HS-27A (cell line): ENCODE data around the gene PSMB10.
"Not testable (repeated sequence)": the region's sequence is repeated elsewhere in the genome, so short reads cannot be mapped to it uniquely, and the experiment has no call there.

Experiments used
- DNase-seq: peaks from one replicate; pipeline ENCODE4 v3.0.0-alpha.2; 2012; ENCODE audit warnings: low read depth, missing footprints

The PSMB10 gene

DNA sequence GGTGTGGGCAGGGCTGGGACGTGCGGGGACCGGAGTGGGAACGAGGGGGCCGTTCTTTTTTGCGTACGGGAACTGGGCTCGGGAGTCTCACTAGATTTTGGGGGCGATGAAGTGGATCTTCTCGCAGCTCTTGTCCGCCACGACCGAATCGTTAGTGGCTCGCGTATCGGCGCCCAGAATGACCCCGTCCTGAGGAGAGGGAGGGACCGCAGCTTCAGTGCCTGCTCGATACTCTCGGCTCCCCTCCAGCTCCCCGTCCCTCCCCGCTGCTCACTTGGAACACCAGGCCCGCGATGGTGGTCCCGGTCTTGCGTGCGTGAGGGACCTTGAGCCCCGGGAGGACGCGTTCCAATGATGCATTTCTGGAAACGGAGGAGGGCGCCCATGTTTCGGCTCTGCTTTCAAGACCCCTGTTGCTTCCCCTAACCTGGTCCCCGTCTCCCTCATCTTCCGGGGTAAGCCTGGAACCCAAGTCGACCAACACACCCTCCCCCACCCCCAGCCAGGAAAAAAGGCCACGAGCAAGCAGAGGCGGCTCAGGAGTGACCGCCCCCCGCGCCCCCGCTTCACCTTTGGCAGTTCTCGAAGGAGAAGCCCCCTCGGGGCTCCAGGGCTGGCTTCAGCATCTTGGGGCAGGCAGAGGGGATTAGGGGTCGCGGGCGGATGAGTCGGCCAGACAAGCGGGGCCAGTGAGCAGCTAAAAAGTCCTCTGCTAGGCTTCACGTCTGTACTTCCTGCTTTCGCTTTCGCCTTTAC, at the start of gene PSMB10:
TSS of gene PSMB10 (minus strand) at position 727 of the 756 bp plus-strand sequence. CDS start at position 626, 101 bp downstream.
- DNase-seq, result no peak

DNA sequence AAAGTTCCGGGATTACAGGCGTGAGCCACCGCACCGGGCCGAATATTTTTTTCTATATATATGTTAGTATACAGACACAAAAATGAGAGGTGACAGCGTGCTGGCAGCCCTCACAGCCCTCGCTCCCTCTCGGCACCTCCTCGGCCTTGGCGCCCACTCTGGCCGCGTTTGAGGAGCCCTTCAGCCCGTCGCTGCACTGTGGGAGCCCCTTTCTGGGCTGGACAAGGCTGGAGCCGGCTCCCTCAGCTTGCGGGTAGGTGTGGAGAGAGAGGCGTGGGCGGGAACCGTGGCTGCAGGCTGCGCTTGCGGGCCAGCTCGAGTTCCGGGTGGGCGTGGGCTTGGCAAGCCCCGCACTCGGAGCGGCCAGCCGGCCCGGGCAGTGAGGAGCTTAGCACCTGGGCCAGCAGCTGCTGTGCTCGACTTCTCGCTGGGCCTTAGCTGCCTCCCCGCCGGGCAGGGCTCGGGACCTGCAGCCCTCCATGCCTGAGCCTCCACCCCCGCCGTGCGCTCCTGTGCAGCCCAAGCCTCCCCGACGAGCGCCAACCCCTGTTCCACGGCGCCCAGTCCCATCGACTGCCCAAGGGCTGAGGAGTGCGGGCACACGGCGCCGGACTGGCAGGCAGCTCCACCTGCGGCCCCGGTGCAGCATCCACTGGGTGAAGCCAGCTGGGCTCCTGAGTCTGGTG, 45.5 kb upstream of the PSMB10 start:
- no peak for DNase-seq

DNA sequence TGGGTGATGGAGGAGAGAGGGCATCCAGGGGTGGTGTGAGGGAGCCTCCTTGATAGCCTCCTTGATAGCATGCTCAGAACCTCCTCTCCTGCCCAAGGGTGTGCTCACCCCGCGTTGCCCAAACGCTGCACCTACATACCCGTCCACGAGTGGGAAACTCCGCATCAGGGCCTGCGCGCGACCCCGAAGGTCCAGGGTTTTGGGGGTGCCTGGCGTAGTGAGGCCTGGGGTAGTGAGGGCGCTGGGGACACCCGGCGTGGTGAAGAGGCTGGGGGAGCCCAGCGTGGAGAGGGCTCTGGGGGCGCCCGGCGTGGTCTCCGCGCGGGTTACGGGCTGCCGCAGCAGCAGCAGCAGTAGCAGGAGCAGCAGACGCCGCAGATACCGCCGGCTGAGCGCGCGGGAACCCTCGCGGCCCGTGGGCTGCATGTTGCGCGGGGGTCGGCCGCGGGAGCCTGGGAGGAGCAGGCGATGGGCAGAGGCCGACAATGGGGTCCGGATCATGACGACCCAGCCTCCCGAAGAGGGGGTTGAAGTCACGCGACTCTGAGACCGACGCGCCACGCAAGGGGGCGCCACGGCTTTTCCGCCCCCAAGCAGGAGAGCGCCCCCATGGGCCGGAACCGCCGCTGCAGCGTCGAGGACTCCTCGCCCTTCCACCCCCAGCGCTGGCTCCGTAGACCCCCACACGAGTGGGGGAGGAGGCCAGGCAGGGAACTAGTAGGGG, 43.5 kb upstream of the PSMB10 start, which contains the start of gene DPEP3:
TSS of gene DPEP3 (minus strand) at position 545 of the 724 bp plus-strand sequence. CDS start at position 426, 119 bp downstream.
- DNase-seq, result no peak

DNA sequence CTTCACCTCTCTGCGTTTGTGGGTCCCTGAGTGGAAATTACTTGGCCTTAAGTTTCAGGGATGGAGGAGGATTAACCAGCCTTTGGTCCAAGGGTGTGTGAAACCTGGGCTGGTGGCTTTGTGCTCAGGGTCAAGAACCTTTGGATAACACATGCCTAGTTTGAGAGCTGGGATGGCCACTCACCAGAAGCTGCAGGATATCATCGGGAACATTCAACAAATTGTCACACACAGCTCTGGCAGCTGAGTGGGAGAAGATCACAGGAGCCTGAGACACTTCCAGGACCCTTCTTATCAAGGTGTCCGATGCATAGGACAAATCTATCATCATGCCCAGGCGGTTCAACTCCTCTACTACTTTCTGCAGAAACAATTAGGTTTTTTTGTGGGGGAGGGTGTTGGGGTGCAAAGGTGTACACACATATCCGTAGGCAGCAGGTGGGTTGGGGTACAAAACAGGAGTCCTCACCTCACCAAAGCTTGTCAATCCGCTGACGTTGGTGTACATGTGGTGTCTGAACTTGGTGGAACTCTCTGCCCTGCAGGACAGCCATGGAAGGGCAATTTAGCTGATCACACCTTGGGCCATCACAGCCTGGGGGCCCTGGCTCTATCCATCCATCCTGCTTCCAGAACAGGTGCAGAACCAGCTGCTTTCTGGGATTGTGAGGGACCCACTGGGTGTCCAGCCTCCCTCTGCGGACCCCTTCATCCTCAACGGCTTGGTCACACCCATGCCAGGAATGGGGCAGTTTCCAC, 41.0 kb upstream of the PSMB10 start:
- no peak for DNase-seq

DNA sequence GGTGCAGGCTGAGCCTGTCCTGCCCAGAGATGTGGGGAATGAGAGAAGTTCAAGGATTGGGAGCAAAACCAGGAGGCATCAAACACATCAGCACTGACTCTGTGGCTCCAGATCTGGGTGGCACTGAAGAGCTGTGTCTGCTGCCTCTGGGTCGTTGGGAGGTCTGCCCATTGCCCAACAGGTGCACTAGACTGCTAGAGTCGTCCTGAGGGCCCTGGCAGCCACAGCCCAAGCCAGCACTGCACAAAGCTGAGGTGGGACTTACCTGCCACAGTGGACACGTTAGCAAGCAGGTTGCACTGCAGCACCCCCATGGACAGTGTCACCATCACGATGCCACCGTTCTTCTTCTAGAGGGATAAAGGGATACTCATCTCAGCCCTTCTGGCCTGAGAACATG, 40.4 kb upstream of the PSMB10 start:
- DNase-seq, result no peak

DNA sequence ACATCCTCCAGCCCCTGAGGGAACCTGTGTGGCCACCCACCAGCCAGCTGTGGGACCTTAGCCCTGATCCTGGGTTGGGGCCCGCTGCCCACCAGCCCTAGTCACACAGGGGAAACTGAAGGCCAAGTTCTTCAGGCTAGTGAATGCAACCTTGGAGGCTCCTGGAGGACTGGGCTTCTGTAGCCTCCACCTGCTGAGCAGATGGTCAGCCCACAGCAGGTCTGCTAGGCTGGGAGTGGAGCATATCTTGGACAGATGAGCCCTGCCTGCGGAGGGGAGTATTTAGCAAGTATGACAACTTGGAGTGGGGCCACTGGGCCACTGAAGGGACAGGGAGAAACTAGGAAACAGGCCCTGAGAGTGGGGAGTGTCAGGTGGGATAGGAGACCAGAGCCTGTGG, 39.6 kb upstream of the PSMB10 start:
- no peak for DNase-seq

DNA sequence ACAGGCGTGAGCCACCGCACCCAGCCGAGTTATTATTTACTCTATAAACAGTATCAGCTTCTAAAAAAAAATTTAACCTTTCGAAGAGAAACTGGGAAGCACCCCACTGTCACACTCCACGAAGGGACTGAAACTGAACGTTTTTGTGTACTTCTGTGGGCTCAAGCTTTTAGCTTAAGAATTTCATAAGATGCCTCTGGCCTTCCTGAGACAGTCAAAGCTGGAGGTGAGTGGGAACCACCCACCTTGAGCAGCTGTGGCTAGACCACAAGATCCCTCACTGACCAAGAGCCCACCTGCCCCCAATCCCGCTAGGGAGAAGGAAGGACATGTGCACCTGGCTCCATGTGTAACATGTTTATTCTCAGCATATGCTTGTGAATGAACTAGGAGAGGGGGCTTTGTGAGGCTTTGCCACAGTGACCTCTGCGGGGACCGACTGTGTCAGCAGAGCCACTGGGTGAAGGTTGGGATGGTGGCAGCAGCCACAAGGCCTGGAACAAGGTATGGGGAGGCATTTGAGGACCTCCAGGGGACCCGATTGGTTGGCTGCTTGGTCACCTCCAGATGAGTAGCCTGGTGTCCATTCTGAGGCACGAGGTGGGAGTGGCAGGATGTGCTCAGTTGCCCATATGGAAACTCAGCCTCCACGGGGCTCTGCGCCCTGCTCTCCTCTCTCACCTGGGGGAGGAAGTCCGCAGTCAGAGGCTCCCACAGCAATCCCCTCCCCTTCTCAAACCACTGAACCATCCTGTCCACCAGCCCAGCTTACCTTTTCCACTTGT, 38.9 kb upstream of the PSMB10 start:
- no peak for DNase-seq

DNA sequence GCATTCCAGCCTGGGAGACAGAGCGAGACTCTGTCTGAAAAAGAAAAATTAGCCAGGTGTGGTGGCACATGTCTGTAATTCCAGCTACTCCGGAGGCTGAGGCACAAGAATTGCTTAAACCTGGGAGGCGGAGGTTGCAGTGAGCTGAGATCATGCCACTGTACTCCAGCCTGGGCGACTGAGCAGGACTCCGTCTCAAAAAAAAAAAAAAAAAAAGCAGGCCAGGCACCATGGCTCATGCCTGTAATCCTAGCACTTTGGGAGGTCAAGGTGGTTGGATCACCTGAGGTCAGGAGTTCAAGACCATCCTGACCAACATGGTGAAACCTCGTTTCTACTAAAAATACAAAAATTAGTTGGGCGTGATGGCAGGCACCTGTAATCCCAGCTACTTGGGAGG, 35.6 kb upstream of the PSMB10 start:
- not testable (repeated sequence) for DNase-seq

DNA sequence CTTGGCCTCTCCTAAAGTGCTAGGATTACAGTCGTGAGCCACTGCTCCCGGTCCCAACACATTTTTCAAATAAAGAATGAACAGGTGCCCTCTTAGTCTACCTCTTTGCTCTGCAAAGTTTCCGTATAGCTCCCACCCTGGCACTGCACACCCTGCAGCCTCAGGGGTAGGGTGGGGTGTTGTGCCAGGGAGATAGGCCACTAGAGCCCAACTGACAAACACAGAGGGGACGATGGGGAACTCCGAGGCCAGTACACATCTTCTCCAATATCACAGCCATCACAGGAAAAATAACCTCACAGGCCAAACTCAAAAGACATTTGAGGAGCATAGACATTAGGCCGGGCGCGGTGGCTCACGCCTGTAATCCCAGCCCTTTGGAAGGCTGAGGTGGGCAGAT, 34.5 kb upstream of the PSMB10 start:
- no peak for DNase-seq

DNA sequence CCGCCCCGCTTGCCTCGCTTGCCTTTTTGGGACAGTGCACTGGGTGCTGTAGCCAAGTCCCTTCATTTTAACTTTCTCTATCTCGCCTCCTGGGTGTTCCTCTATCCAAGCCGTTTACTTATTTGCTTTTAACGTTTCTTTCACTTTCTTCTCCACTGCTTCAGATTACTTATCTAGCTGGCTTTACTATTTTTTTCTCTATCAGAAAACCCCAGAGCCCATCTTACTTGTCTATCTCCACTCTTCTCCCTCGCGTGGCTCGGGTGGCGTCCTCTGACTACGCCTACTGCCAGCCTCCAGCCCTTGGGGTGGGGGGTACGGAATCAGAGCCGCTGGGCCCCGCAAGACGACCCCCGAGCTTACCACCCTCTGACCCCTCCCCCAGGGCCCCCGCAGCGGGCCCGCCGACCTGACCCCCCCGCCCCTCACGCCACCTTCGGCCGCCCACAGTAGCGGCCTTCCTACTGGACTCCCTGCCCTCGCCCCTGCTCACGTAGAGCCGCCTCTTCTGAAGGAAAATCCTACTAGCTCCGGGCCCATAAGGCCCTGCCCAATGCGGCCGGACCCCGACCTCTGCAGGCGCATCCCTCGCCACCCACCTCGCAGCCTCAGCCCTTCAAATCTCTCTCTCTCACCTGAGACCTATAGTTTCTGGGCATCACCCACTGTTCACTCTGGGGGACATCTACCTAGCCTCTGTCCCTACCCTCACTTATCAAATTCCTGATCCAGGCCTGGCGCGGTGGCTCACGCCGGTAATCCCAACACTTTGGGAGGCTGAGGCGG, 32.8 kb upstream of the PSMB10 start:
- no peak for DNase-seq

DNA sequence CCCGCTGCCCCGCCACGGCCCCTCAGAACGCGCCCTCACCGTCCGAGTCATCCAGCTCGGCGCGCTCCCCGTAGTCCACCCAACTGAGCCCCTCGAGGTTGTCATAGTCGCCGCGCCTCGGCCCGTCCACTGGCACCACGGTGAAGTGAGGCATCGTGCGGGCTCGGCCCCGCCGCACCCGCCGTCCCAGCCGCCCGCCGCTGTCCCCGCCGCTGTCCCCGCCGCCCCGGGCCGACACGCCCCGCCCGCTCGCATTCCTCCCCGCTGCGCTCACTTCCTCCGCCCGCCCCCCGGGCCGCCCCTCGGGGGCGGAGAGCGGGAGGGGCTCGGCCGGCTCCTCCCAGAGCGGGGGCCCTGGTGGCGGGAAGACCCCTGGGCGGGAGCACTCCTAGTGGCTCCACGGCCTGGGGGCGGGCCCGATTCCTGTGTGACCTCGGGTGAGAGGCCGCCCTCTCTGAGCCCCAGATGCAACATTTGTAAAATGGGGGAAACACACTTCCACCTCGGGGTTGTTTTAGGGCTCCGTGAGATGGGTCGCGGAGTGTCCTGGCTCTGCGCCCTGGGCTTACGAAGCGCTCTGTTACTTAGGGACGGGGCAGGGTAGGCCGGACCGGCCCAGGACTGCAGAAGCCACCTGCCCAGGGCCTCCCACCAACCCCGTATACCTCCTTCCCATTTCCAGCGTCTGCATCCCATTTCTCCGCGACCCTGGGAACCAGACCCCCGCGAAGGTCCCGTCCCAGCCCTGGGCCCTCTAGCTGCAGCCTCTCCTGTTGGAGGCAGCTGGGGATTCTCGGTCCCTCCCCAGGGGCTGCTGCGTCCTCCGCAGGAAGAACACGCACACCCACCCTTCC, 32.0 kb upstream of the PSMB10 start, which contains the start of gene SLC12A4:
TSS of gene SLC12A4 (minus strand) at position 238 of the 854 bp plus-strand sequence. CDS start at position 154, 84 bp downstream.
- DNase-seq, result no peak

DNA sequence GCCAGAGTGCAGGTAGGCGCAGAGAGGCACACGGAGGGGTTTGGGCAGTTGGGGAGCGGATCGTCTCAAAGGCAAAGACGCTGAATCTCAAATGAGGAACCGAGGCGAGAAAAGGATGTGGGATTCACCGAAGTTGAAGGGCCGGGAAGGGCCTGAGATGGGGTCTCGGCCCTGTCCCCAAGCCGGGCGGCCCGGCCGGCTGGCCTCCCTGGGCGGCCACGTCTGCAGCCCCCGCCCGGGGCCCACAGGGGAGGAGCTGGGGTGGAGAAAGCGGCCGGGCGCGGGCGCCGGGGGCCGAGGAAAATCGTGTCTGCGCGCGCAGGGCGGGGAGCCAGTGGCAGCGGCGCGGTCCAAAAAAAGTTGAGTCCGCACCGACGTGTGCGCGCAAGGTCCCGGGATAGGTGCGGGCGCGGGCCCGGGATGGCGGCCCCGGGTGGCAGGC, 31.3 kb upstream of the PSMB10 start:
- DNase-seq, result no peak

DNA sequence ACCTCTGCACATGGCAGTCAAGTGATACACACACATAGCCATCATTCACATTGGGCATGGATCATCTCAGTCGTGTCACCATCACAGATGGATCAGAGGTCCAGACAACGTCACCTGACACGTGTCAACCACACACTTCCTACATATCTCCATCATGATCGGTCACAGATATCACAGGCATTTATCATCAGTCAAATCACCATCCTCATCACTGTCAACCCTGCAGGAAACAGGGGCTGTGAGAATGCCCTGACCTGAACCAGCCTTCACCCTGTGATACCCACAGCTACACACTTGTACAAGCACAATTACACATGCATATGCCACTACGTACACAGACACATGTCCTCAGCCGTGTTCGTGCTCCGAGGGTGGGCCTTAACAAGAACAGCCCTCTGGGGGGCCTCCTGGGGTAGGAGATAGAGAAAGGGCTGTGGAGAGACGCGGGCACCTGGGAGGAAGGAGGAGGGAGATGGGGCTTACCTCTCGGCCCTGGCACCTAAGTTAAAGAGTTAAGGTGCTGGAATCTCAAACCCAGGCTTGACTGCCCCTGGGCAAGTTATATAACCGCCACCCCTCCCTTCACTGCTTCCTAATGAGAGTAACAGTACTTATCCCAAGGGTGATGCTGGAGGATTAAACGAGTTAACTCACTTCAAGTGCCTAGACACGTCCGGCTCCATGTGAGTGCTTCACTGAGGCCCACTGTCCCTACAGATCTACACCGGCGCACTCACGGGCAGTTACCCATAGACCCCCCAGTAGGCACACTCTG, 30.7 kb upstream of the PSMB10 start:
- DNase-seq, result no peak

DNA sequence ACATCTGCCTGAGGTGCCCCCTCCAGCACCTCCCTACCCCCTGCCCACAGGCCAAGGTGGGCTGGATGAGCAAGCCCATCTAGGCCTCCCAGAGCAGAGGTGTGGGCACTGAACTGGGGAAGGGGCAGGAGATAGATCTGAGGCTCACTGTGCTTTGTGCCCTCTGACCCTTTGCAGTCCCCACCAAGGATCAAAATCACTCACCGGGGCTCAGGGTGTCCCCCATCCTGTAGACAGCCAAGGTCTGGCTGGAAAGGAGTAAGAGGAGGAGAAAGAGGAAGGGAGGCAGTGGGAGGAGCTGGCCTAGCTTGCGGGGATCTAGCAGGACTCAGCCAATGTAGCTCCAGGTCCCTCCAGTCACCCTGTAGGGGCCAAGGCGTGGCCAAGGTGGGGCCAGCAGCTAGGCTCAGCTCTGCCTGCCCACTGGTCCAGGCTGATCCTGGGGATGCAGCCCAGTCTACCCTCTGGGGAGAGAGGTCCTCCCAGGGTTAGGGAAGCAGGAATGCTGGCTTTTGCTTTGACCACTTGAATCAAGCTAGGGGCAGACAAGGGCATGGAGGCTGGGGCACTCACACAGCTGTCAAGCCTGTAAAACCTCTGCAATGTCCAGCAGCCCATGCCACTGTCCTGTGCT, 30.0 kb upstream of the PSMB10 start:
- no peak for DNase-seq

DNA sequence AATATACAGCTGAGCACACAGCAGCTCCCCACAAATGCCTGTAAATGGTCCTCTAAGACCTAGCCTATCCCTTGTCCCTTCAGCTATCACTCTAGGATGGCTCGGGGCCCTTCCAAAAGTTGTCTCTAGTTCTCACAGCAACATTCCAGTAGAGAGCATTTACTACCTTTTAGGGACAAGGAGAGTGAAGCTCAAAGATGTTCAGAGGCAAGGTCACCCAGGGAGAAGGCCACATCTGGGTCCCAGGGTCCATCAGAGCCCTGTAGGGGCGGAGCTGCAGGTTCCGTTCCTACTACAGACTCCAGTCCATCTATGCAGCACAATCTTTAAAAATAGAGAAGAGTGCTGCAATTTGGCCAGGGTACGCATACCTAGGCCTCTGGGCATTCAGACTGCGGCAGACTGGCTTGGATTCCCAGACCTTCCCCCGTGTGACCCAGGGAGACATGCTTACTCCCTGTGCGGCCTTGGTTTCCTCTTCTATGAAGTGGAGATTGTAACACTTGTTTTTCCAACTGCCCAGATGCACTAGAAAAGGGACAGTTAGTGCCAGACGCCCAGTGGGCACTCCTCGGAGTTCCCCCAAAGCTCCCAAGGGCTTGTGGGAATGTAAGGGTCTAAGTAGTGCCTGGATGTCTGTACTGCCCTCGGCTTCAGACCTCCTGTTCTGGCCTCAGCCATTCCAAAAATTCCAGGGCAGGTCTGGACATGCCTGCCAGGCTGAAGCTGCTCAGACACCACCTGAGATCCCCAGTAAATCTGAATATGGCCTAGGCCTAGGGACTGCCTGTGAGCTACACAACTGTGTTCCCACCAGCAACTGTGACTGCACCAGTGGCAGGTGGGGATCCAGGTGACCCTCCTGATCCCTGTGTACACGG, 29.3 kb upstream of the PSMB10 start:
- DNase-seq, result no peak

DNA sequence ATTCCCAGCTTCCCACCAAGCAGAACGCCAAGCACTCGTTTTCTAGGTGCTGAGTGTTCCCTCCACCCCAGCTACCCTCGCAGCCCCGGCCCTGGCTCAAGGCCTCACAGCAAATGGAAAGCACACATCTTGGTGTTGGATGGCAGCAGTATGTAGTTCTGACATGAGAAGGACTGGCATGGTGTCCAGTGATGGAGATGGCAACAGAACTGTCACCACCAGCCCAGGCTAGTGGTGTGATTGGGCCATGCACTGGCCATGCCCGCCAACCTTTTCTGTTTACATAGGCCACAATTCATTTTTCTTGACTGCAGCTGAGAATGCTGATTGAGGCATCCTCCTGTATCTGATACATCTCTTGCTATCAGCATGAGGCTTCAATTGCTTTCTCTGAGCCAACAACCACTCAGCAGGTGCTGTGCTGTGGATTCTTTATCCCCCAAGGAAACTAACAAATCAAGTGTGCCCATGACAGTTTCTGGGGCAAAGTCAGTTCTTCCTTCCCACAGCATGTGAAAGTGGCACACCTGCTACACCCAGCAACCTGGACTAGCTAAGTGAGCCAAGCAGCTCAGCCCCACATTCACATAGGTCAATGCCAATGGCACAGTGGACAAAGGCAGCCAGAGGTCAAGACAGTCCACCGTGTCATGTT, 28.0 kb upstream of the PSMB10 start:
- no peak for DNase-seq
